RWPE2 (cell line): ENCODE data around the gene SLC9A7.
A peak's percentile ranks its signal among the peaks of the same experiment; 100 is the strongest.

Experiments
- ATAC-seq: fragments of 200-7000 bp; cut with Tn5 transposase; 3 replicates; pipeline ENCODE4 v1.9.1; 2021; ENCODE audit warnings: low read depth
- DNase-seq: peaks from one replicate; pipeline ENCODE4 v3.0.0-alpha.2; 2020; ENCODE audit warnings: low spot score
- H3K27ac ChIP-seq: fragments of 450-650 bp; 2 replicates; pipeline ENCODE4 v1.5.1; 2017; ENCODE audit warnings: mild to moderate bottlenecking; ENCODE audit not compliant: poor library complexity, severe bottlenecking
- H3K27me3 ChIP-seq: fragments of 250-450 bp; sonication (Bioruptor Pico); 2 replicates; pipeline ENCODE4 v1.5.1; 2021; ENCODE audit warnings: mild to moderate bottlenecking, moderate library complexity; ENCODE audit not compliant: insufficient read depth, poor library complexity, severe bottlenecking
- H3K36me3 ChIP-seq: fragments of 250-450 bp; sonication (Bioruptor Pico); 2 replicates; pipeline ENCODE4 v1.5.1; 2020; ENCODE audit warnings: low read depth, mild to moderate bottlenecking, moderate library complexity
- H3K4me1 ChIP-seq: fragments of 250-450 bp; sonication (Bioruptor Pico); 2 replicates; pipeline ENCODE4 v1.5.1; 2021; ENCODE audit warnings: mild to moderate bottlenecking, moderate library complexity; ENCODE audit not compliant: insufficient read depth, poor library complexity, severe bottlenecking
- H3K4me3 ChIP-seq: fragments of 250-450 bp; sonication (Bioruptor Pico); 2 replicates; pipeline ENCODE4 v1.5.1; 2021; ENCODE audit warnings: mild to moderate bottlenecking, moderate library complexity; ENCODE audit not compliant: severe bottlenecking
- H3K9me3 ChIP-seq: fragments of 250-450 bp; sonication (Bioruptor Pico); 2 replicates; pipeline ENCODE4 v1.5.1; 2021; ENCODE audit warnings: mild to moderate bottlenecking, moderate library complexity; ENCODE audit not compliant: severe bottlenecking
- TF ChIP-seq, protein P1 (sequence below): fragments of 450-650 bp; IDR thresholded peaks from one replicate; pipeline ENCODE4 v1.5.1; 2017; ENCODE audit warnings: mild to moderate bottlenecking, moderate library complexity; ENCODE audit not compliant: poor library complexity, severe bottlenecking

SLC9A7 gene

DNA sequence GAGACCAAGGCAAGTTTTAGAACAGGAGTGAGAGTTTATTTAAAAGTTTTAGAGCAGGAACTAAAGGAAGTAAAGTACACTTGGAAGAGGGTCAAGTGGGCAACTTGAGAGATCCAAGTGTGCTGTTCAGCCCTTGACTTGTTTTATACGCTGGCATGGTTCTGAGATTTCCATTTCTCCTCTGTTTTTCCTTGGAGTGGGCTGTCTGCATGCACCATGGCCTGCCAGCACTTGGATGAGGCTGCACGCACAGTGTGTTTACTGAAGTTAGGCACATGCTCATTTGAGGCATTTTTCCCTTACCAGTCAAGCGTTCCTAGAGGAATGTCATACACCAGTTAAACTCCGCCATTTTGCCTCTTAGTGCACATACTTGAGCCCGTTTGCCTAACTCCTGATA lies 205.0 kb downstream of the SLC9A7 start:
- TF ChIP-seq, protein P1, sequence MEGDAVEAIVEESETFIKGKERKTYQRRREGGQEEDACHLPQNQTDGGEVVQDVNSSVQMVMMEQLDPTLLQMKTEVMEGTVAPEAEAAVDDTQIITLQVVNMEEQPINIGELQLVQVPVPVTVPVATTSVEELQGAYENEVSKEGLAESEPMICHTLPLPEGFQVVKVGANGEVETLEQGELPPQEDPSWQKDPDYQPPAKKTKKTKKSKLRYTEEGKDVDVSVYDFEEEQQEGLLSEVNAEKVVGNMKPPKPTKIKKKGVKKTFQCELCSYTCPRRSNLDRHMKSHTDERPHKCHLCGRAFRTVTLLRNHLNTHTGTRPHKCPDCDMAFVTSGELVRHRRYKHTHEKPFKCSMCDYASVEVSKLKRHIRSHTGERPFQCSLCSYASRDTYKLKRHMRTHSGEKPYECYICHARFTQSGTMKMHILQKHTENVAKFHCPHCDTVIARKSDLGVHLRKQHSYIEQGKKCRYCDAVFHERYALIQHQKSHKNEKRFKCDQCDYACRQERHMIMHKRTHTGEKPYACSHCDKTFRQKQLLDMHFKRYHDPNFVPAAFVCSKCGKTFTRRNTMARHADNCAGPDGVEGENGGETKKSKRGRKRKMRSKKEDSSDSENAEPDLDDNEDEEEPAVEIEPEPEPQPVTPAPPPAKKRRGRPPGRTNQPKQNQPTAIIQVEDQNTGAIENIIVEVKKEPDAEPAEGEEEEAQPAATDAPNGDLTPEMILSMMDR: no peak
- peaks cover 4% of the 10 kb centered on the region; the same call in 1 of the 2 replicates for H3K36me3 ChIP-seq
- no peak overlapping the region for H3K27ac ChIP-seq
- DNase-seq (no peak), ATAC-seq (no peak)
- H3K4me3 ChIP-seq: no peak overlapping the region
- H3K9me3 ChIP-seq: no peaks in the 10 kb centered on the region
- no peaks in the 10 kb centered on the region for H3K4me1 ChIP-seq
- no peaks in the 10 kb centered on the region for H3K27me3 ChIP-seq

DNA sequence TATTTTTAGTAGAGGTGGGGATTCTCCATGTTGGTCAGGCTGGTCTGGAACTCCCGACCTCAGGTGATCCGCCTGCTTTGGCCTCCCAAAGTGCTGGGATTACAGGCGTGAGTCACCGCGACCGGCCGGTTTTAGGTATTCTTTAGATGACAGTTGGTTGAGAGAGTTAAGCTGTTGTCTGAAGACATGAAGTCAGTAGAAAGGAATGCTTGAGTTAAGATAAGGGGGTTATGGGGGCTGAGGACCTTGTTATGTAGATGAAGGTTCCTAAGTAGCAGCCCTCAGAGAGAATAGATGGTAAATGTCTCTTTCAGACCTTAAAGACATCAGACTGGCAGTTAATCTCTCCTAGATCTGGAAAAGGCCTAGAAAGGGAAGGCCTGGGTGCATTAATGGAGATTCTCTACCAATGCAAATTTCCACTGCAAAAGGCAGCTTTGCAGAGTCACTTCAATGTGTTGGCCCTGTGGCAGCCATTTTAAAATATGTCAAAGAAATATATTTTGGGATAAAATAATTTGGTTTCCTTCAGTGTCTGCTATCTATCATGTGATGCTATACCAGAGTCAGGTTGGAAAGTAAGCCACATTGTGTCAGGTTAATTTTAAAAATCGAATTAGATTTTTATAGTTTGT lies 207.3 kb downstream of the SLC9A7 start:
- H3K4me1 ChIP-seq: peaks cover 10% of the 10 kb centered on the region
- ATAC-seq (no peak), DNase-seq (no peak)
- H3K36me3 ChIP-seq: peaks cover 27% of the 10 kb centered on the region
- no peak overlapping the region for H3K4me3 ChIP-seq
- peak overlapping the region; percentile 60 for H3K27ac ChIP-seq
- H3K9me3 ChIP-seq: no peaks in the 10 kb centered on the region
- H3K27me3 ChIP-seq: no peaks in the 10 kb centered on the region
- TF ChIP-seq, protein P1: no peak

DNA sequence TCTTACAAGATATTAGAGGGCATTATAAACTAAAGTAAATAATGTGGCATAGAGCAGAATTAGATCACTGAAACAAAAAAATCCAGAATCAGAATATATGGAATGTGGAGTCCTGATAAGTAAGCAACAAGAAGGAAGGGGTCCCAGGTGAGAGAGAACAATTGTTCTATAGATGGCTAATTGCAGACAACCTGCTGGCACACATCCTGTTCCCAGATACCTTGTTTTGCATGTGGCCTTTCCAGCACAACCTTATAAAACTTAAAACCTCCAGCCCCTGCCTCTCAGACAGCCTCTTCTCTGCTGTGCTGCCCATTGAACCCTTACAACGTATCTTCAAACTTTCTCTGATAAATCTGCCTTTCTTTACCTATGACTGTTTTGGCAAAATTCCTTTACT lies 209.0 kb downstream of the SLC9A7 start:
- ATAC-seq (no peak), DNase-seq (no peak)
- Histone ChIP-seq H3K27ac (peak overlapping the region; percentile 60), H3K27me3 (no peaks in the 10 kb centered on the region), H3K4me3 (no peak overlapping the region), H3K9me3 (no peaks in the 10 kb centered on the region), H3K36me3 (peaks cover 29% of the 10 kb centered on the region), H3K4me1 (peaks cover 10% of the 10 kb centered on the region)
- TF ChIP-seq, protein P1: no peak
